Smooth muscle cell (in vitro differentiated cells): ENCODE results near the gene PCK2. TPM values are rescaled to one million over a fixed set of nuclear protein-coding genes. Genes with fewer than 3 reads are reported as not detected.

Source experiments
- DNase-seq: peaks from one replicate; lab custom pipeline; 2025; ENCODE audit not compliant: unreplicated experiment; lab: John Stamatoyannopoulos, UW
- H2AFZ ChIP-seq: fragments of 200-600 bp; sonication (generic); 2 replicates; pipeline ENCODE4 v1.6.0; 2016; ENCODE audit warnings: antibody characterized with exemption, low read depth, mild to moderate bottlenecking
- H3F3A ChIP-seq: fragments of 200-600 bp; sonication (generic); 2 replicates; pipeline ENCODE4 v1.6.0; 2017; ENCODE audit warnings: antibody characterized with exemption, low read depth
- H3K27ac ChIP-seq: fragments of 200-600 bp; sonication (generic); 2 replicates; pipeline ENCODE4 v1.5.1; 2016; ENCODE audit warnings: low read depth, mild to moderate bottlenecking
- H3K27me3 ChIP-seq: fragments of 200-600 bp; sonication (generic); 2 replicates; pipeline ENCODE4 v1.6.1; 2016; ENCODE audit warnings: low read depth, mild to moderate bottlenecking
- H3K36me3 ChIP-seq: fragments of 200-600 bp; sonication (generic); 2 replicates; pipeline ENCODE4 v1.5.1; 2016; ENCODE audit warnings: low read depth
- H3K4me1 ChIP-seq: fragments of 200-600 bp; sonication (generic); 2 replicates; pipeline ENCODE4 v1.5.1; 2016; ENCODE audit warnings: low read depth
- H3K4me2 ChIP-seq: fragments of 200-600 bp; sonication (generic); 2 replicates; pipeline ENCODE4 v1.6.0; 2016; ENCODE audit warnings: mild to moderate bottlenecking
- H3K4me3 ChIP-seq: fragments of 200-600 bp; sonication (generic); 2 replicates; pipeline ENCODE4 v1.5.1; 2016; ENCODE audit warnings: mild to moderate bottlenecking
- H3K79me2 ChIP-seq: fragments of 200-600 bp; sonication (generic); 2 replicates; pipeline ENCODE4 v1.6.0; 2016; ENCODE audit warnings: low read depth, mild to moderate bottlenecking
- H3K9ac ChIP-seq: fragments of 200-600 bp; sonication (generic); 2 replicates; pipeline ENCODE4 v1.6.0; 2016; ENCODE audit warnings: low read depth
- H3K9me3 ChIP-seq: fragments of 200-600 bp; sonication (generic); replicated peaks from 2 replicates; pipeline ENCODE4 v1.5.1; 2016; ENCODE audit warnings: low read depth
- H4K20me1 ChIP-seq: fragments of 200-600 bp; sonication (generic); 2 replicates; pipeline ENCODE4 v1.6.0; 2016; ENCODE audit warnings: low read depth
- CTCF ChIP-seq: fragments of 200-600 bp; sonication (generic); IDR thresholded peaks from 2 replicates; pipeline ENCODE4 v1.5.1; 2017; ENCODE audit warnings: borderline replicate concordance, mild to moderate bottlenecking, antibody characterized with exemption; ENCODE audit not compliant: insufficient read depth, poor library complexity, severe bottlenecking
- WGBS: methylation state at CpG from one replicate; pipeline ENCODE4 v1.1.7; 2016; ENCODE audit warnings: low lambda C conversion rate; 5-methylcytosine and 5-hydroxymethylcytosine counted together
- polyA plus RNA-seq: library from polyadenylated mRNA; unstranded; fragments of >200 nt; fragmentation: Nextera tagmentation; extraction: Ambion mirVana; gene quantifications from 2 replicates; pipeline ENCODE4 v1.2.1, GENCODE V29; 2016
- total RNA-seq: library from RNA; depleted of rRNA; stranded (reverse); fragments of >200 nt; gene quantifications from 2 replicates; pipeline ENCODE4 v1.2.3, GENCODE V29; 2014

The PCK2 gene
- total and polyA plus RNA-seq, 2 experiments from 2014 or later = 21.5 to 40.4 TPM

DNA sequence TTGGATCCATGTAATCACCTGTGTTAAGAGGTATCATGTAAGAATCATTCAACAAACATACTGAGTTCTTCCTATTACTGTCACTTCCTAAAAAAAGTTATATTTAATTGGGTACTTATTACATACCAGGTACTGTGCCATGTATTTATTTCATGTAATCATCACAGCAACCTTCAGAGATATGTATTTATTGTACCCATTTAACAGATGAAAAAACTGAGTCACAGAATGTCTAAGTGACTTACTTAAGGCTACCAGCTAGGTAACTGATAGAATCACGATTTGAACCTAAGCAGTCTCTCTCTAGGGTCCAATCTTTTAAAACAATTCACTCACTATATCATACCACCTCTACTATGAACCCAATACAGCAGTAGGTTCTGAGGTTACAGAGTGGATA lies 50.3 kb downstream of the PCK2 start:
- Histone ChIP-seq H4K20me1 (peaks cover 13% of the 10 kb centered on the region), H3K9ac (no peak overlapping the region), H3K79me2 (peaks cover 38% of the 10 kb centered on the region), H3K27me3 (no peaks in the 10 kb centered on the region), H3K36me3 (no peaks in the 10 kb centered on the region), H3K27ac (no peak overlapping the region), H3K9me3 (no peaks in the 10 kb centered on the region), H2AFZ (no peak overlapping the region), H3K4me1 (peaks cover 23% of the 10 kb centered on the region), H3K4me2 (no peak overlapping the region), H3K4me3 (no peak overlapping the region), H3F3A (peaks cover 16% of the 10 kb centered on the region)
- WGBS = 96% methylated on average over 1 of the region's 1 CpG
- DNase-seq = no peak
- no peak for TF ChIP-seq CTCF

GRCh38 chr14:24145219-24145618 lies 51.1 kb downstream of the PCK2 start:
- Histone ChIP-seq H3K9me3 (no peaks in the 10 kb centered on the region), H3K36me3 (no peaks in the 10 kb centered on the region), H2AFZ (no peak overlapping the region), H3K27ac (peak overlapping the region; percentile 93), H3K4me1 (peaks cover 15% of the 10 kb centered on the region), H4K20me1 (peaks cover 9% of the 10 kb centered on the region), H3K4me3 (peak overlapping the region; percentile 86), H3K79me2 (peaks cover 30% of the 10 kb centered on the region), H3K4me2 (no peak overlapping the region), H3F3A (peaks cover 16% of the 10 kb centered on the region), H3K27me3 (no peaks in the 10 kb centered on the region), H3K9ac (no peak overlapping the region)
- no peak for TF ChIP-seq CTCF
- DNase-seq = no peak
- 98% methylated on average over 2 of the region's 2 CpGs for WGBS

DNA sequence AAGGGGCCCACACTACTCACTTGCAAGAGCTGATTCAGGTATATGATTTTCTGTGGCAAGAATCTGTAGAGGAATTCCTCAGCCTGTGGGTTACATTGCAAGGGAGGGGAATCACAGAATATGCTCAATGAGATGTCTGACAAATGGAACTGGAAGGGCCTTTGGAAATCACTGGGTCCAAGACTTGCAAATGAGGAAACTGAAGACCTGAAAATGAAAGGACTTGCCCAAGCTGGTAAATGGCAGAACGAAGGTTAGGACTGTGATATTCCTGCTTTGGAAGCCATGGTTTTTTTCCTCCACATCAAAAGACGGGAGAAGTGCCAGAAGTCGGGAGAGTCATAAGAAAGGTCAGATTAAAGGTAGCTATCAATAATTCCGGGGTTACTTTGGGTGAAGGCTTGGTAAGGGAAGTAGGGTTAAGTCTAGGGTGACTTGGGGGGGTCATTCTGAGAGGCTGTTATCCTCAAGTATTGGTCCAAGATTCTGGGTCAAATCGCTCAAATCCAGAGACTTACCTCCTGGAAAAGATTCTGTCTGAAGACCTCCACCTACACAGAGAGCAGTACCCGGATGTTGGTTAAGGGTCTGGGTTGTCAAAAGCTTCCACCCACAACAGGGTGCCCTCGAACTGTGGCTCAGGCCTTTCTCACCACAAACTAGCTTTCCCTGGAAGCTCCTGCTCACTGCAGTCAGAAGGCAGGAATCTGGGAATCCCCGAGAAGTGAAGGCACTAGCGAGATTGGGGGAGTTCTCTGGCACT lies 51.8 kb downstream of the PCK2 start:
- TF ChIP-seq CTCF = no peak
- no peaks in the 10 kb centered on the region for H3K27me3 ChIP-seq
- peaks cover 9% of the 10 kb centered on the region for H4K20me1 ChIP-seq
- peak overlapping the region; percentile 22 for H2AFZ ChIP-seq
- no peaks in the 10 kb centered on the region for H3K36me3 ChIP-seq
- H3K9ac ChIP-seq = peak overlapping the region; percentile 82
- DNase-seq = no peak
- H3K9me3 ChIP-seq = no peaks in the 10 kb centered on the region
- H3K27ac ChIP-seq = peak overlapping the region; percentile 93
- H3K4me1 ChIP-seq = peaks cover 15% of the 10 kb centered on the region
- peaks cover 24% of the 10 kb centered on the region for H3K79me2 ChIP-seq
- 41% methylated on average over 9 of the region's 9 CpGs for WGBS
- H3K4me2 ChIP-seq = peak overlapping the region; percentile 88
- peaks cover 16% of the 10 kb centered on the region for H3F3A ChIP-seq
- H3K4me3 ChIP-seq = peak overlapping the region; percentile 86
